BLaER1 treated with 17β-estradiol and CSF1 and Interleukin-3, amounts not matched to agents 10 nM and 100 nM (cell line): Measurements from ENCODE around the gene FLRT2.

Experiments used
- H3K27ac ChIP-seq, 11 experiments: shearing (Covaris generic); formaldehyde crosslinking; 2 replicates each; pipeline ENCODE4 v1.8.1; 2022
- H3K27me3 ChIP-seq, 11 experiments: shearing (Covaris generic); formaldehyde crosslinking; 2 replicates each; pipeline ENCODE4 v1.8.1; 2022
- H3K36me3 ChIP-seq, 11 experiments: shearing (Covaris generic); formaldehyde crosslinking; 2 replicates each; pipeline ENCODE4 v1.8.1; 2022
- H3K4me1 ChIP-seq, 10 experiments: shearing (Covaris generic); formaldehyde crosslinking; 2 replicates each; pipeline ENCODE4 v1.8.1; 2022
- H3K4me2 ChIP-seq, 11 experiments: shearing (Covaris generic); formaldehyde crosslinking; 2 replicates each; pipeline ENCODE4 v1.8.1; 2022
- H3K4me3 ChIP-seq, 10 experiments: shearing (Covaris generic); formaldehyde crosslinking; 2 replicates each; pipeline ENCODE4 v1.8.1; 2022
- H3K9ac ChIP-seq, 11 experiments: shearing (Covaris generic); formaldehyde crosslinking; 2 replicates each; pipeline ENCODE4 v1.8.1; 2022
- H3K9me3 ChIP-seq, 11 experiments: shearing (Covaris generic); formaldehyde crosslinking; replicated peaks in 1 of 11; 2 replicates each; pipeline ENCODE4 v1.8.1; 2022
- H4K20me1 ChIP-seq, 11 experiments: shearing (Covaris generic); formaldehyde crosslinking; 2 replicates each; pipeline ENCODE4 v1.8.1; 2022
- Cebpa-rat ChIP-seq, 11 experiments: shearing (Covaris generic); IDR thresholded peaks; 2 replicates each; pipeline ENCODE4 v1.8.1; 2022

The FLRT2 gene

GRCh38 chr14:85584481-85584880, 54.5 kb downstream of the FLRT2 start:
- Histone ChIP-seq H3K4me1 (peaks cover 20 to 72% (median 29%) of the 10 kb centered on the region in 10 experiments), H3K9ac (no peak overlapping the region; a peak in 1 of 22 replicates), H3K27ac (0 out of 22 replicates have a peak overlapping the region, but pooled peaks of 1 of the 11 experiments have one; percentile 0), H3K9me3 (peaks cover 0 to 14% (median 4%) of the 10 kb centered on the region in 11 experiments; a peak in 12 of 22 replicates), H4K20me1 (no peaks in the 10 kb centered on the region), H3K27me3 (no peaks in the 10 kb centered on the region), H3K36me3 (no peaks in the 10 kb centered on the region), H3K4me2 (peak overlapping the region; percentile 50 to 77 (median 63)), H3K4me3 (no peak overlapping the region)
- no peak for TF ChIP-seq Cebpa-rat (IDR thresholded peaks at IDR 0.05)

GRCh38 chr14:85587151-85587711, 57.3 kb downstream of the FLRT2 start:
- no peak for TF ChIP-seq Cebpa-rat (IDR thresholded peaks at IDR 0.05)
- Histone ChIP-seq H3K4me2 (peak overlapping the region in 8 of 11 experiments; percentile 16 to 75 (median 50); a peak in 14 of 22 replicates), H3K9ac (peak overlapping the region in 2 of 11 experiments; percentile 22 to 31; a peak in 4 of 22 replicates), H3K4me1 (peaks cover 20 to 54% (median 29%) of the 10 kb centered on the region in 10 experiments), H3K27ac (peak overlapping the region in 8 of 11 experiments; percentile 2 to 76 (median 64); a peak in 11 of 22 replicates), H3K27me3 (no peaks in the 10 kb centered on the region), H3K36me3 (no peaks in the 10 kb centered on the region), H4K20me1 (no peaks in the 10 kb centered on the region), H3K9me3 (peaks cover 0 to 16% (median 13%) of the 10 kb centered on the region in 11 experiments; a peak in 14 of 22 replicates), H3K4me3 (no peak overlapping the region)

DNA sequence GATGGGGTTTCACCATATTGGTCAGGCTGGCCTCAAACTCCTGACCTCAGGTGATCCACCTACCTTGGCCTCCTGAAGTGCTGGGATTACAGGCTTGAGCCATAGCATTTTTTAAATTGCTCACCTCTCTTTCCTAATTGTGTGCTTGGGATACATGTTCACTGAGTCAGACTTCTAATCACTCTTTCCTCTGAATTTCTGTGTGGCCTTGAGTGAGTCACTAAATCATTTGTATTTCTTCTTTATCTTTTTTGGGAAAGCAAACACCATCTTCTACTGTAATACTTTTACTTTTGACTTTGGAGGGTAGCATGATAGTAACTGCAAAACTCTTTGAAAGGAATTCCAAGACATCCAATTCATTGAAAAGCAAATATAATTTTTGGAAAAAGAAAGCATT, 60.8 kb downstream of the FLRT2 start:
- H3K4me2 ChIP-seq = no peak overlapping the region
- peaks cover 0 to 19% (median 15%) of the 10 kb centered on the region in 11 experiments; a peak in 14 of 22 replicates for H3K9me3 ChIP-seq
- TF ChIP-seq Cebpa-rat (IDR thresholded peaks at IDR 0.05) = no peak
- no peaks in the 10 kb centered on the region for H3K36me3 ChIP-seq
- no peak overlapping the region for H3K4me3 ChIP-seq
- no peaks in the 10 kb centered on the region for H3K27me3 ChIP-seq
- H4K20me1 ChIP-seq = no peaks in the 10 kb centered on the region
- H3K9ac ChIP-seq = no peak overlapping the region
- H3K4me1 ChIP-seq = peaks cover 5 to 25% (median 12%) of the 10 kb centered on the region in 10 experiments; a peak in 15 of 20 replicates
- H3K27ac ChIP-seq = no peak overlapping the region

DNA sequence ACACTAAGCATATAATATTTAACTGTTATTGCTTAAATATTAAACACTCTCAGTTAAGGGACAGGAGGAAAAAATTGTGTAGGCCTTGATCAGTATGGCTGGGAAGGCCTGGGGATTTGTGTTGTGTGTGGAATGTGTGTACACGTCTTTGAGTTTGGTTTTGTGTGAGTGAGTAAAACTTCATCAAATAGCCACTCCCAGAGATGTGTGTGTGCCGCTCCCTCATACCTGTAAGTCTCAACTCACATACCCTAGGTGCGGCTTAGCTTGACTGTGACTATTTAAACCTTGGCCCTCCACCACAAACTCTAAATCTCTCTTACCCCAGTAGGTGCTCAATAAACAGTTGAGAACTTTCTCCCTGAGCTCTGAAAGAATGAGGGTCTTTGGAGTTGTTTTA, 64.3 kb downstream of the FLRT2 start:
- H3K9me3 ChIP-seq = peaks cover 0 to 32% (median 16%) of the 10 kb centered on the region in 11 experiments; a peak in 14 of 22 replicates
- no peaks in the 10 kb centered on the region for H4K20me1 ChIP-seq
- H3K4me2 ChIP-seq = no peak overlapping the region
- no peaks in the 10 kb centered on the region for H3K36me3 ChIP-seq
- no peak overlapping the region for H3K9ac ChIP-seq
- no peak overlapping the region for H3K4me3 ChIP-seq
- TF ChIP-seq Cebpa-rat (IDR thresholded peaks at IDR 0.05) = no peak
- no peak overlapping the region for H3K27ac ChIP-seq
- no peaks in the 10 kb centered on the region for H3K27me3 ChIP-seq
- H3K4me1 ChIP-seq = peaks cover 0 to 19% (median 2%) of the 10 kb centered on the region in 10 experiments; a peak in 10 of 20 replicates

GRCh38 chr14:85595981-85596380, 66.0 kb downstream of the FLRT2 start:
- H4K20me1 ChIP-seq = no peaks in the 10 kb centered on the region
- H3K36me3 ChIP-seq = no peaks in the 10 kb centered on the region
- no peak overlapping the region for H3K4me3 ChIP-seq
- H3K9ac ChIP-seq = no peak overlapping the region
- H3K4me1 ChIP-seq = peaks cover 0 to 33% (median 19%) of the 10 kb centered on the region in 10 experiments; a peak in 12 of 20 replicates
- no peak overlapping the region for H3K27ac ChIP-seq
- TF ChIP-seq Cebpa-rat (IDR thresholded peaks at IDR 0.05) = no peak
- no peaks in the 10 kb centered on the region for H3K27me3 ChIP-seq
- H3K9me3 ChIP-seq = peaks cover 0 to 21% (median 5%) of the 10 kb centered on the region in 11 experiments; a peak in 9 of 22 replicates
- no peak overlapping the region for H3K4me2 ChIP-seq

GRCh38 chr14:85596562-85596961, 66.6 kb downstream of the FLRT2 start:
- Histone ChIP-seq H4K20me1 (no peaks in the 10 kb centered on the region), H3K4me1 (peaks cover 0 to 39% (median 23%) of the 10 kb centered on the region in 10 experiments; a peak in 12 of 20 replicates), H3K4me3 (no peak overlapping the region), H3K27me3 (no peaks in the 10 kb centered on the region), H3K4me2 (no peak overlapping the region), H3K36me3 (no peaks in the 10 kb centered on the region), H3K9me3 (peaks cover 0 to 21% (median 5%) of the 10 kb centered on the region in 11 experiments; a peak in 9 of 22 replicates), H3K9ac (no peak overlapping the region), H3K27ac (no peak overlapping the region)
- TF ChIP-seq Cebpa-rat (IDR thresholded peaks at IDR 0.05) = no peak

- peak overlapping the region in 4 of 11 experiments; percentile 91 to 100 (median 96); a peak in 4 of 22 replicates for H3K27ac ChIP-seq
- H3K4me1 ChIP-seq = peaks cover 0 to 50% (median 23%) of the 10 kb centered on the region in 10 experiments; a peak in 12 of 20 replicates
- H3K4me2 ChIP-seq = peak overlapping the region in 3 of 11 experiments; percentile 59 to 61 (median 61); a peak in 5 of 22 replicates
- no peak overlapping the region for H3K4me3 ChIP-seq
- no peak for TF ChIP-seq Cebpa-rat (IDR thresholded peaks at IDR 0.05)
- H3K9ac ChIP-seq = no peak overlapping the region
- no peaks in the 10 kb centered on the region for H3K36me3 ChIP-seq
- H4K20me1 ChIP-seq = no peaks in the 10 kb centered on the region
- H3K9me3 ChIP-seq = peaks cover 0 to 21% (median 5%) of the 10 kb centered on the region in 11 experiments; a peak in 9 of 22 replicates
- H3K27me3 ChIP-seq = no peaks in the 10 kb centered on the region
These were observed 67.8 kb downstream of the FLRT2 start for GRCh38 chr14:85597701-85598100.

- Histone ChIP-seq H4K20me1 (no peaks in the 10 kb centered on the region), H3K4me1 (peaks cover 0 to 72% (median 23%) of the 10 kb centered on the region in 10 experiments; a peak in 12 of 20 replicates), H3K27ac (peak overlapping the region; percentile 61 to 100 (median 80); a peak in 21 of 22 replicates), H3K9ac (peak overlapping the region in 7 of 11 experiments; percentile 42 to 88 (median 75); a peak in 14 of 22 replicates), H3K9me3 (peaks cover 0 to 21% (median 5%) of the 10 kb centered on the region in 11 experiments; a peak in 9 of 22 replicates), H3K36me3 (no peaks in the 10 kb centered on the region), H3K27me3 (no peaks in the 10 kb centered on the region), H3K4me2 (peak overlapping the region in 8 of 11 experiments; percentile 28 to 87 (median 49); a peak in 17 of 22 replicates), H3K4me3 (0 out of 20 replicates have a peak overlapping the region, but pooled peaks of 1 of the 10 experiments have one; percentile 29)
- peak in 3 of 11 experiments; percentile 40 to 66 (median 41); a peak in 4 of 22 replicates for TF ChIP-seq Cebpa-rat (IDR thresholded peaks at IDR 0.05)
These were observed 70.0 kb downstream of the FLRT2 start for GRCh38 chr14:85599939-85600338.

DNA sequence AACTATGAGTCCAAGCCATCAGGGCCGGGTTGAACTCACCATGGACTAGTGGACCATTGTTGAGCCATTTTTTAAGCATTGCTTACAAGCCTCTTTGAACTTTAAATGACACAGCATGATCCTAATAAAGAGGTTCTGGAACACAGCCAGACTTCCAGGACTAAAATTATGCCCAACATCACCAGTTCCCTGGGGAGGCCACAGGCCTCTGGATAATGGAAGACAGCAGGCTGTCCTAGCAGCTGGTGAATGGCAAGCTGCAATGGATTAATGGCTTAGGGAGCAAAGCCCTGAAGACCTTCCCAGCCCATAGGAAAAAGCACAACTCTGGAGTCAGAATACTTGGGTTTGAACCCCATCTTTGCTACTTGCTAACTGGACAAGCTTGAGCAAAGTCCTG, 71.3 kb downstream of the FLRT2 start:
- no peak overlapping the region for H3K4me3 ChIP-seq
- peaks cover 0 to 84% (median 23%) of the 10 kb centered on the region in 10 experiments; a peak in 12 of 20 replicates for H3K4me1 ChIP-seq
- H3K9me3 ChIP-seq = peaks cover 0 to 13% (median 0%) of the 10 kb centered on the region in 11 experiments; a peak in 8 of 22 replicates
- peak overlapping the region in 9 of 11 experiments; percentile 70 to 100 (median 82); a peak in 12 of 22 replicates for H3K27ac ChIP-seq
- TF ChIP-seq Cebpa-rat (IDR thresholded peaks at IDR 0.05) = no peak
- H3K27me3 ChIP-seq = no peaks in the 10 kb centered on the region
- H3K9ac ChIP-seq = peak overlapping the region in 3 of 11 experiments; percentile 77 to 88 (median 84); a peak in 5 of 22 replicates
- no peaks in the 10 kb centered on the region for H3K36me3 ChIP-seq
- no peaks in the 10 kb centered on the region for H4K20me1 ChIP-seq
- H3K4me2 ChIP-seq = peak overlapping the region in 6 of 11 experiments; percentile 31 to 87 (median 59); a peak in 10 of 22 replicates
